Airway epithelial cell (primary cell): ENCODE results near the gene MBTD1. TPM values are rescaled to one million over a fixed set of nuclear protein-coding genes. Genes with fewer than 3 reads are reported as not detected.

Experiments
- total RNA-seq: library from RNA; depleted of rRNA; stranded (reverse); fragments of >200 nt; gene quantifications from 2 replicates; pipeline ENCODE4 v1.2.3, GENCODE V29; 2015

The MBTD1 gene
- 2.8 and 5.1 TPM in 2 replicates for total RNA-seq

DNA sequence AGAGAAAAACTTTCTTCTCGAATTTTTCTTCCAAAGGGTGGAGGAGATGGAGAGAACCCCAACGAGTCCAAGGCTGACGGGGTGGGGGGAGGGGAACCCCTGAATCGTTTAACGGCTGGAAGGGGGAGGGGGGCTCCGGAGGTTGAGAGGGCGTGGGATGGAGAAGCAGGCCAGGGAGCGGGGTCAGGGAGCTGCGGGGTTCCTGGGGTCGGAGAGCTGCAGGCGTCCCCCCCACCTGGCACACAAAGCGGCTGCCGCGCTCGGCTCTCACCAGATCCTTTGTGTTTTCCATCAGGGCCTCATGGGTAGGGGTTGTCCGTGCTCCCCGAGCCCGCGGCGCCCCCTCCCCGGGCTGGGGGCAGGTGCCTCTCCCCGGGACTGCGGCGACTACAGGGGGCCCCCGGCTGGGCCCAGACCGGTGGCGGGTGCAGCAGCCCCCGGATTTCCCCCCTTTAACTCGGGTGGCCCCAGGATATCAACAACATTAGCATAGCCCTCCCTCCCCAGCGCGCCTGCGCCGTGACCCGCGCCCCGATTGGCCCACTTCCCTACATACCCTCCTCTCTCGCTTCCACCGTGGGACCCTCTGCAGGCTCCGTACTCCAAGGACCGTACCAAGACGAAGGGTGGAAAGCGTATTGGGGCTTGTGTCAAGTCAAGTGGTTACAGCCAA, at the start of gene MBTD1:
TSS of gene MBTD1 (minus strand) at position 486 of the 673 bp plus-strand sequence. CDS start 34,888 bp downstream, outside the sequence.

GRCh38 chr17:51260237-51261023, 581 bp upstream of the MBTD1 start, which contains the start of gene UTP18:
Gene UTP18 (plus strand): TSS chr17:51260546. CDS start chr17:51260585, 39 bp downstream.

DNA sequence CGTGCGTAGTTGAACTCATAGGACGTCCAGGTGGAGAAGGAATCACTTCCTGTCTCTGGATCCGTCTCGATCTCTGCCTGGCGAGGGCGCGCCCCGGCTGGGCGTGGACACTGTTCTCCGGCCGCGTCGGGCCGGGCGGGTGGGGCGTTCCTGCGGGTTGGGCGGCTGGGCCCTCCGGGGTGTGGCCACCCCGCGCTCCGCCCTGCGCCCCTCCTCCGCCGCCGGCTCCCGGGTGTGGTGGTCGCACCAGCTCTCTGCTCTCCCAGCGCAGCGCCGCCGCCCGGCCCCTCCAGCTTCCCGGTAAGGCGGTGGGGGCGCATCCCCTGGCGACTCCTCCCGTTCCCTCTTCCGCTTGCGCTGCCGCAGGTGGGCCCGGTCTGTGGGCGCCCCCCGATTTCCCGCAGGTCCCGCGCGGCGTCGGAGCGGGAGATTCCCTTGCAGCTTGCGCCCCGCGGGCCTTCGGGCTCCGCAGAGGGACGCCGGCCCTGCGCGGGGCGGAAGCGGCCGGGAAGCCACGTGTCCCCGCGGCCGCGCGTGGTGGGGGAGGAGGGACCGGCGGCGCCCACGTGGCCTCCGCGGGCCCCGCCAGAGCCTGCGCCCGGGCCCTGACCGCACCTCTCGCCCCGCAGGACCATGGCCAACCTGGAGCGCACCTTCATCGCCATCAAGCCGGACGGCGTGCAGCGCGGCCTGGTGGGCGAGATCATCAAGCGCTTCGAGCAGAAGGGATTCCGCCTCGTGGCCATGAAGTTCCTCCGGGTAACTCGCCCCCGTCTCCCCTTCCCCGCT, 93.5 kb downstream of the MBTD1 start, which contains the start of gene NME2:
TSS of gene NME2 (plus strand) at position 214 of the 789 bp plus-strand sequence. CDS start at position 634, 420 bp downstream.

GRCh38 chr17:51153210-51154072, 106.4 kb downstream of the MBTD1 start, which contains the start of gene NME1:
Gene NME1 (plus strand): TSS chr17:51153559. CDS start chr17:51155655, 2,096 bp downstream.

Other genes with a start within 250 kb of the MBTD1 start
- gene SPAG9, start 139.2 kb downstream of the MBTD1 start, total RNA-seq, result 32.2 and 33.6 TPM in 2 replicates
- gene NME1, start 106.5 kb downstream of the MBTD1 start, total RNA-seq, result 268 and 272 TPM in 2 replicates
- 954 and 1,101 TPM in 2 replicates for gene NME2, start 93.6 kb downstream of the MBTD1 start, total RNA-seq
- 42.4 and 56.3 TPM in 2 replicates for gene UTP18, start 497 bp upstream of the MBTD1 start, total RNA-seq